Measurements from ENCODE around the gene SPDYE1.
"Not testable (repeated sequence)": the region's sequence is repeated elsewhere in the genome, so short reads cannot be mapped to it uniquely, and the experiment has no call there.

- TF ChIP-seq, protein P1, sequence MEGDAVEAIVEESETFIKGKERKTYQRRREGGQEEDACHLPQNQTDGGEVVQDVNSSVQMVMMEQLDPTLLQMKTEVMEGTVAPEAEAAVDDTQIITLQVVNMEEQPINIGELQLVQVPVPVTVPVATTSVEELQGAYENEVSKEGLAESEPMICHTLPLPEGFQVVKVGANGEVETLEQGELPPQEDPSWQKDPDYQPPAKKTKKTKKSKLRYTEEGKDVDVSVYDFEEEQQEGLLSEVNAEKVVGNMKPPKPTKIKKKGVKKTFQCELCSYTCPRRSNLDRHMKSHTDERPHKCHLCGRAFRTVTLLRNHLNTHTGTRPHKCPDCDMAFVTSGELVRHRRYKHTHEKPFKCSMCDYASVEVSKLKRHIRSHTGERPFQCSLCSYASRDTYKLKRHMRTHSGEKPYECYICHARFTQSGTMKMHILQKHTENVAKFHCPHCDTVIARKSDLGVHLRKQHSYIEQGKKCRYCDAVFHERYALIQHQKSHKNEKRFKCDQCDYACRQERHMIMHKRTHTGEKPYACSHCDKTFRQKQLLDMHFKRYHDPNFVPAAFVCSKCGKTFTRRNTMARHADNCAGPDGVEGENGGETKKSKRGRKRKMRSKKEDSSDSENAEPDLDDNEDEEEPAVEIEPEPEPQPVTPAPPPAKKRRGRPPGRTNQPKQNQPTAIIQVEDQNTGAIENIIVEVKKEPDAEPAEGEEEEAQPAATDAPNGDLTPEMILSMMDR (conservative IDR thresholded peaks at IDR 0.05), result not testable (repeated sequence)
- TF ChIP-seq ZFX (IDR thresholded peaks at IDR 0.05), result not testable (repeated sequence)
These were observed 17.4 kb downstream of the SPDYE1 start for GRCh38 chr7:44015090-44015489.

All from C4-2B (cell line).